HepG2 (cell line): ENCODE results near the gene C2orf74.

ENCODE experiments used
- MTA1 ChIP-seq: sonication (generic); formaldehyde crosslinking; IDR thresholded peaks from 2 replicates; pipeline ENCODE4 v1.4.0; 2020; ENCODE audit warnings: missing genetic modification reagents, mild to moderate bottlenecking, borderline replicate concordance
- SRF ChIP-seq: IDR thresholded peaks from 2 replicates; pipeline ENCODE4 v1.6.1; 2011; ENCODE audit warnings: mild to moderate bottlenecking, low read depth, low read length, moderate library complexity
- TCF12 ChIP-seq, 2 experiments: fragments of 450-650 bp in 1 of 2; sonication (generic) in 1 of 2; formaldehyde crosslinking in 1 of 2; IDR thresholded peaks; 2 replicates each; pipeline versions ENCODE4 v1.6.1 to v1.8.0; 2017 to 2022; ENCODE audit warnings: antibody characterized with exemption in 1 of 2, mild to moderate bottlenecking in 1 of 2, missing genetic modification reagents in 1 of 2, moderate library complexity in 1 of 2
- ZNF232 ChIP-seq: sonication (generic); formaldehyde crosslinking; IDR thresholded peaks from 2 replicates; pipeline ENCODE4 v1.4.0; 2020; ENCODE audit warnings: missing genetic modification reagents, borderline replicate concordance
- ZNF264 ChIP-seq: sonication (generic); formaldehyde crosslinking; IDR thresholded peaks from 2 replicates; pipeline ENCODE4 v1.4.0; 2020; ENCODE audit warnings: missing genetic modification reagents
- TF ChIP-seq, protein P1 (sequence below): sonication (generic); formaldehyde crosslinking; IDR thresholded peaks from 2 replicates; pipeline ENCODE4 v1.5.0; 2020; ENCODE audit warnings: mild to moderate bottlenecking, missing genetic modification reagents, moderate library complexity

DNA sequence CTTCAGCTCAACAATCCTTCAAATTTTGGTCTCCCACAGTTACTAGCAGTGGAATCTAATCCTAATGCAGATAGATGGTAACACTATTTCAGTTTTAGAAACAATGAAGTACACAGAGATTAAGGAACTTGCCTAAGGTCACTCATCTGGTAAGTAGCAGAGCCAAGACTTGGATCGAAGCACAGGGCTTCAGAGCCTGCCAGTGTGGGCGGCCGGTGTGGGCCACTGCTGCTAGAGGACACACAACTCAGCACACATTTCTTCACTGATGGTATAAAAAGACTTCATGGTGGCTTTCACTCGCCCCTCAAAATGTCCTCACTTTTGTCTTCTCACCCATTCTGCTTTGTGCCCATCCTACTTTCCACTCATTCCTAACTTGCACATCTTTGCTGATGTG is 11.1 kb downstream of the C2orf74 start:
- TF ChIP-seq ZNF264 (CRISPR knock-in tag) (no peak), MTA1 (no peak), SRF (no peak), ZNF232 (CRISPR knock-in tag) (no peak), TCF12 (IDR thresholded peaks at IDR 0.05) (no peak), TCF12 (CRISPR knock-in tag; IDR thresholded peaks at IDR 0.05) (no peak)
- TF ChIP-seq, protein P1, sequence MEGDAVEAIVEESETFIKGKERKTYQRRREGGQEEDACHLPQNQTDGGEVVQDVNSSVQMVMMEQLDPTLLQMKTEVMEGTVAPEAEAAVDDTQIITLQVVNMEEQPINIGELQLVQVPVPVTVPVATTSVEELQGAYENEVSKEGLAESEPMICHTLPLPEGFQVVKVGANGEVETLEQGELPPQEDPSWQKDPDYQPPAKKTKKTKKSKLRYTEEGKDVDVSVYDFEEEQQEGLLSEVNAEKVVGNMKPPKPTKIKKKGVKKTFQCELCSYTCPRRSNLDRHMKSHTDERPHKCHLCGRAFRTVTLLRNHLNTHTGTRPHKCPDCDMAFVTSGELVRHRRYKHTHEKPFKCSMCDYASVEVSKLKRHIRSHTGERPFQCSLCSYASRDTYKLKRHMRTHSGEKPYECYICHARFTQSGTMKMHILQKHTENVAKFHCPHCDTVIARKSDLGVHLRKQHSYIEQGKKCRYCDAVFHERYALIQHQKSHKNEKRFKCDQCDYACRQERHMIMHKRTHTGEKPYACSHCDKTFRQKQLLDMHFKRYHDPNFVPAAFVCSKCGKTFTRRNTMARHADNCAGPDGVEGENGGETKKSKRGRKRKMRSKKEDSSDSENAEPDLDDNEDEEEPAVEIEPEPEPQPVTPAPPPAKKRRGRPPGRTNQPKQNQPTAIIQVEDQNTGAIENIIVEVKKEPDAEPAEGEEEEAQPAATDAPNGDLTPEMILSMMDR (CRISPR knock-in tag), result no peak
